HepG2 (cell line): Measurements from ENCODE around the gene CASP3. TPM values are rescaled to one million over a fixed set of nuclear protein-coding genes. Genes with fewer than 3 reads are reported as not detected.
A peak's percentile ranks its signal among the peaks of the same experiment; 100 is the strongest.

Experiments used
- ATAC-seq: fragments of 200-7000 bp; cut with Tn5 transposase; 3 replicates; pipeline ENCODE4 v1.9.1; 2020; ENCODE audit warnings: mild to moderate bottlenecking, moderate library complexity
- BruUV-seq: library from RNA; stranded (reverse); fragments of 400-500 nt; replicated peaks from 2 replicates; lab custom pipeline; 2021; lab: Mats Ljungman, UMichigan
- CTCF ChIA-PET: fragments of 300-600 bp; formaldehyde crosslinking; extraction: SDS; loops from one replicate; lab custom pipeline; 2021; ENCODE audit warnings: low total read pairs, inconsistent platforms, low intra/inter-chr PET ratio; lab: Yijun Ruan, JAX
- POLR2A ChIA-PET: fragments of 350-600 bp; sonication (Branson Sonifier 250); formaldehyde crosslinking; loops from one replicate; lab custom pipeline; 2020; ENCODE audit warnings: antibody characterized with exemption, inconsistent platforms; lab: Yijun Ruan, JAX
- DNase-seq: peaks from one replicate; pipeline ENCODE4 v3.0.0-alpha.2; 2015; ENCODE audit warnings: low spot score
- FAIRE-seq: peaks from 3 replicates; lab custom pipeline; 2011; peaks lifted over from hg19 to GRCh38; lab: Jason Lieb, UNC
- H2AFZ ChIP-seq: one replicate; pipeline ENCODE4 v1.6.1; 2011; ENCODE audit warnings: low read length, inconsistent platforms
- H3K27ac ChIP-seq: fragments of 300-600 bp; 3 replicates; pipeline ENCODE4 v1.8.0; 2011; ENCODE audit warnings: mixed run types, mild to moderate bottlenecking, mixed read lengths, low read length, inconsistent platforms; ENCODE audit not compliant: insufficient read depth; ENCODE audit errors: extremely low read length
- H3K27me3 ChIP-seq, 2 experiments: fragments of 200-600 bp in 1 of 2; 2 replicates in 1 of 2; 3 replicates in 1 of 2; pipeline versions ENCODE4 v1.6.0 to v1.8.0; 2011; ENCODE audit warnings: low read length in 2 of 2, mild to moderate bottlenecking in 2 of 2, moderate library complexity in 2 of 2, inconsistent platforms in 1 of 2; ENCODE audit not compliant: insufficient read depth in 2 of 2, control insufficient read depth in 1 of 2
- H3K36me3 ChIP-seq, 2 experiments: fragments of 200-600 bp in 1 of 2; replicated peaks in 1 of 2; 2 replicates in 1 of 2; 3 replicates in 1 of 2; pipeline versions ENCODE4 v1.5.1 to v1.8.0; 2011; ENCODE audit warnings: low read length in 2 of 2, inconsistent platforms in 1 of 2; ENCODE audit not compliant: insufficient read depth in 2 of 2, control insufficient read depth in 1 of 2
- H3K4me1 ChIP-seq: 2 replicates; pipeline ENCODE4 v1.5.1; 2012; ENCODE audit warnings: low read length, inconsistent platforms; ENCODE audit not compliant: insufficient read depth
- H3K4me2 ChIP-seq: 2 replicates; pipeline ENCODE4 v1.6.0; 2011; ENCODE audit warnings: low read depth, low read length, inconsistent platforms
- H3K4me3 ChIP-seq, 3 experiments: fragments of 200-600 bp in 1 of 3; sonication (generic), shearing (Covaris generic) in 1 of 3; replicated peaks in 1 of 3; 2 replicates each; pipeline ENCODE4 v1.5.1; 2011 to 2016; ENCODE audit warnings: low read length in 3 of 3, inconsistent platforms in 2 of 3, low read depth in 2 of 3, mild to moderate bottlenecking in 2 of 3, control low read depth in 1 of 3, mixed read lengths in 1 of 3; ENCODE audit not compliant: insufficient read depth in 1 of 3
- H3K79me2 ChIP-seq: one replicate; pipeline ENCODE4 v1.6.1; 2011; ENCODE audit warnings: low read length, inconsistent platforms; ENCODE audit not compliant: insufficient read depth
- H3K9ac ChIP-seq: 2 replicates; pipeline ENCODE4 v1.6.0; 2011; ENCODE audit warnings: mild to moderate bottlenecking, low read depth, low read length, inconsistent platforms; ENCODE audit not compliant: insufficient read depth
- H3K9me3 ChIP-seq: 2 replicates; pipeline ENCODE4 v1.5.1; 2012; ENCODE audit warnings: mild to moderate bottlenecking, low read length
- H4K20me1 ChIP-seq: 2 replicates; pipeline ENCODE4 v1.6.0; 2011; ENCODE audit warnings: inconsistent platforms, mild to moderate bottlenecking, low read length, moderate library complexity; ENCODE audit not compliant: insufficient read depth
- GPN1 ChIP-seq: sonication (generic); formaldehyde crosslinking; IDR thresholded peaks from 2 replicates; pipeline ENCODE4 v1.5.1; 2020; ENCODE audit warnings: missing genetic modification reagents, borderline replicate concordance
- HNF1A ChIP-seq, 2 experiments: sonication (generic) in 1 of 2; formaldehyde crosslinking in 1 of 2; IDR thresholded peaks; 2 replicates each; pipeline versions ENCODE4 v1.4.0 to v1.6.1; 2016 to 2020; ENCODE audit warnings: borderline replicate concordance in 1 of 2, low read depth in 1 of 2, mild to moderate bottlenecking in 1 of 2, missing genetic modification reagents in 1 of 2
- RCOR2 ChIP-seq: IDR thresholded peaks from 2 replicates; pipeline ENCODE4 v1.6.1; 2016; ENCODE audit warnings: missing biosample characterization, missing genetic modification reagents
- SIN3B ChIP-seq: fragments of 150-350 bp; IDR thresholded peaks from 2 replicates; pipeline ENCODE4 v1.6.1; 2014; ENCODE audit warnings: low read length
- TSC22D2 ChIP-seq: sonication (generic); formaldehyde crosslinking; IDR thresholded peaks from 2 replicates; pipeline ENCODE4 v1.5.1; 2020; ENCODE audit warnings: missing genetic modification reagents, mild to moderate bottlenecking, borderline replicate concordance
- XRCC5 ChIP-seq: fragments of 200-400 bp; formaldehyde crosslinking; optimal IDR thresholded peaks from 2 replicates; pipeline ENCODE3; 2017; ENCODE audit warnings: mild to moderate bottlenecking, low read length
- ZNF10 ChIP-seq: sonication (generic); formaldehyde crosslinking; IDR thresholded peaks from 2 replicates; pipeline ENCODE4 v1.4.0; 2020; ENCODE audit warnings: mild to moderate bottlenecking, low read depth, missing genetic modification reagents, borderline replicate concordance
- ZNF142 ChIP-seq: sonication (generic); formaldehyde crosslinking; IDR thresholded peaks from 2 replicates; pipeline ENCODE4 v1.4.0; 2020; ENCODE audit warnings: missing genetic modification reagents
- ZNF180 ChIP-seq: sonication (generic); formaldehyde crosslinking; IDR thresholded peaks from 2 replicates; pipeline ENCODE4 v1.4.0; 2020; ENCODE audit warnings: low read depth, missing genetic modification reagents, borderline replicate concordance
- ZNF513 ChIP-seq: sonication (generic); formaldehyde crosslinking; conservative IDR thresholded peaks from 2 replicates; pipeline ENCODE4 v1.5.0; 2020; ENCODE audit warnings: missing genetic modification reagents
- ZNF562 ChIP-seq: sonication (generic); formaldehyde crosslinking; IDR thresholded peaks from 2 replicates; pipeline ENCODE4 v1.8.0; 2022; ENCODE audit warnings: missing genetic modification reagents, borderline replicate concordance
- ZNF83 ChIP-seq: sonication (generic); formaldehyde crosslinking; IDR thresholded peaks from 2 replicates; pipeline ENCODE4 v1.4.0; 2020; ENCODE audit warnings: missing genetic modification reagents, mild to moderate bottlenecking, borderline replicate concordance
- WGBS: methylation state at CpG from one replicate; pipeline ENCODE4 v1.1.6; 2017; ENCODE audit warnings: low lambda C conversion rate; 5-methylcytosine and 5-hydroxymethylcytosine counted together
- in situ Hi-C: cut with HindIII; loops from 2 replicates; pipeline ENCODE4 v1.10.0; 2017; ENCODE audit warnings: low pct_unique_long_range_greater_than_20kb; ENCODE audit not compliant: extremely low pct_ligation_motif_present
- intact Hi-C: fragments of 100-400 bp; cut with micrococcal nuclease; formaldehyde crosslinking; loops from one replicate; pipeline ENCODE4 v1.10.0; 2022; ENCODE audit not compliant: unreplicated experiment
- polyA plus RNA-seq, 8 experiments: library from polyadenylated mRNA; depleted of rRNA in 3 of 8; stranded (reverse) in 7 of 8; unstranded in 1 of 8; fragments of >200 nt; fragmentation: Illumina TruSeq in 4 of 8; extraction: Trizol in 4 of 8; gene quantifications; 2 replicates each; pipeline versions ENCODE4 v1.2.1 to v1.2.3, GENCODE V29; 2011 to 2016; ENCODE audit warnings: low read depth in 4 of 8, missing spikeins in 1 of 8, mixed read lengths in 1 of 8; ENCODE audit not compliant: insufficient read depth in 1 of 8
- total RNA-seq, 5 experiments: library from RNA; depleted of rRNA; stranded (reverse); fragments of >200 nt; fragmentation: Illumina TruSeq; extraction: Trizol; gene quantifications; 2 replicates each; pipeline ENCODE4 v1.2.3, GENCODE V29; 2016; ENCODE audit warnings: low read depth in 1 of 5

The CASP3 gene
- total and polyA plus RNA-seq, 2 of the 13 experiments (the other 11 are each of a cell fraction or from before 2014, with no cell fraction given) = 26.0 to 77.8 TPM

- BruUV-seq = no TSS peak
- H3K27me3 ChIP-seq = no peaks in the 10 kb centered on the region
- ATAC-seq (no peak; the same call in 2 of the 3 replicates), FAIRE-seq (no peak), DNase-seq (no peak)
- peak overlapping the region; percentile 43 for H3K4me2 ChIP-seq
- no peak overlapping the region for H2AFZ ChIP-seq
- WGBS = 87% methylated on average over 8 of the region's 8 CpGs
- ChIA-PET POLR2A (interaction anchor here (1.0 kb wide), 1 partner anchor 12 kb away, joined by 3 read pairs; no protein-coding TSS in a partner anchor), CTCF (no interaction called here)
- intact Hi-C loops = no loop called here
- no peak overlapping the region for H3K9ac ChIP-seq
- H3K4me3 ChIP-seq = no peak overlapping the region; a peak in 1 of 6 replicates
- H3K79me2 ChIP-seq = no peaks in the 10 kb centered on the region
- no peaks in the 10 kb centered on the region for H3K9me3 ChIP-seq
- H4K20me1 ChIP-seq = no peaks in the 10 kb centered on the region
- H3K36me3 ChIP-seq = no peaks in the 10 kb centered on the region
- no peak overlapping the region for H3K27ac ChIP-seq
- in situ Hi-C loops = no loop called here
- H3K4me1 ChIP-seq = peaks cover 25% of the 10 kb centered on the region
- TF ChIP-seq XRCC5 (no peak), ZNF513 (CRISPR knock-in tag) (no peak), SIN3B (no peak), ZNF180 (CRISPR knock-in tag) (no peak), ZNF83 (CRISPR knock-in tag) (no peak), HNF1A (IDR thresholded peaks at IDR 0.05; ENCODE audit: low read depth) (no peak), HNF1A (CRISPR knock-in tag; IDR thresholded peaks at IDR 0.05; ENCODE audit: borderline replicate concordance) (no peak), ZNF142 (CRISPR knock-in tag) (no peak), GPN1 (CRISPR knock-in tag) (no peak), RCOR2 (CRISPR knock-in tag) (no peak), ZNF10 (CRISPR knock-in tag) (no peak), TSC22D2 (CRISPR knock-in tag) (no peak), ZNF562 (CRISPR knock-in tag) (no peak)
Measured at GRCh38 chr4:184596044-184596616, 53.1 kb downstream of the CASP3 start.
